ENCODE results near the gene MED22. TPM values are rescaled to one million over a fixed set of nuclear protein-coding genes. Genes with fewer than 3 reads are reported as not detected.

MED22 gene
- total and polyA plus RNA-seq, 2 of the 8 experiments (the other 6 are each of a cell fraction or from before 2014, with no cell fraction given) = 56.4 to 68.4 TPM

DNA sequence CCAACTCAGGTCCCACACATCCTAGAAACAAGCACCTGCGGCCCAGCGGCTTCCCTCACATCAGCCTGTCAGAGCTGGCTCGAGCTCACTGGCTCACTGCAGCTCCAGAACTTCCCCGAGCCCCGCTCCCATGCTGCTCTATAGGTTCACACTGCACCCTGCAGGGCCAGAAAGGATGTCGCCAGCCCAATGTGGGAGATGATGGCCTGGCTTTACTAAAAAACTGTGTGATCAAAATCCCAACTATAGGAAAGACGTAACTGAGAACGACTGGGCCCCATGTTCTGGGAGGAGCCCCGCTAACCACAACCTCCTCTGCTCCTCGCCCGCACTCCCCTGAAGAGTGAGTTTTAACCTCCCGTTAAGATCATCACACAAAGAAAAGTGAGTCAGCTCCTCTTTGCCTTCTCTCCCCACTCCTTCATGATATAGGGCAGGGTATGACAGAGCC is 23.4 kb upstream of the MED22 start:
- Histone ChIP-seq H3K9me3 (ENCODE audit: insufficient read depth in 2 of 2, low read depth in 1 of 2, low read length in 1 of 2) (no peaks in the 10 kb centered on the region), H3K18ac (ENCODE audit: extremely low read depth, low read length) (no peak overlapping the region), H3K56ac (replicated peaks; ENCODE audit: insufficient read length, low read depth, low read length) (no peak overlapping the region), H3K23ac (ENCODE audit: insufficient read length) (no peak overlapping the region), H3K4me2 (ENCODE audit: insufficient read depth in 1 of 2, low read depth in 2 of 2, low read length in 2 of 2) (no peak overlapping the region), H2AK5ac (ENCODE audit: low read depth, low read length) (no peak overlapping the region), H3K27ac (ENCODE audit: low read depth, low read length) (no peak overlapping the region), H4K8ac (ENCODE audit: extremely low read depth, insufficient read depth, low read length) (no peak overlapping the region), H3K36me3 (ENCODE audit: control insufficient read depth in 2 of 4, insufficient read depth in 4 of 4, low read length in 3 of 4) (peaks cover under 1 to 17% (median 14%) of the 10 kb centered on the region in 4 experiments; a peak in 5 of 8 replicates), H3K79me2 (ENCODE audit: control insufficient read depth in 1 of 2, insufficient read depth in 2 of 2, low read length in 2 of 2) (peaks cover 23 to 90% of the 10 kb centered on the region in 2 experiments), H4K91ac (replicated peaks; ENCODE audit: insufficient read length, low read length) (no peak overlapping the region), H3K9ac (replicated peaks in 1 of 4; ENCODE audit: extremely low read depth in 1 of 4, low read depth in 3 of 4, low read length in 3 of 4) (no peak overlapping the region), H3K4ac (replicated peaks; ENCODE audit: insufficient read length, low read depth, low read length) (no peak overlapping the region), H3K27me3 (replicated peaks in 1 of 4; ENCODE audit: control insufficient read depth in 3 of 4, extremely low read depth in 1 of 4, insufficient read depth in 3 of 4, low read length in 3 of 4) (no peaks in the 10 kb centered on the region), H2BK20ac (ENCODE audit: low read length) (no peak overlapping the region), H3K23me2 (ENCODE audit: low read depth, low read length) (peaks cover 5% of the 10 kb centered on the region; the same call in 1 of the 2 replicates), H2BK5ac (ENCODE audit: low read depth, low read length) (no peak overlapping the region), H4K5ac (ENCODE audit: insufficient read length, low read depth, low read length) (no peak overlapping the region), H3K4me3 (ENCODE audit: extremely low read depth in 1 of 4, insufficient read depth in 2 of 4, low read depth in 3 of 4, low read length in 4 of 4) (no peak overlapping the region), H4K20me1 (replicated peaks in 1 of 2; ENCODE audit: control insufficient read depth in 1 of 2, insufficient read depth in 2 of 2, low read length in 2 of 2) (peaks cover 38 to 67% of the 10 kb centered on the region in 2 experiments), H2BK120ac (replicated peaks; ENCODE audit: low read depth, low read length) (no peak overlapping the region), H3K4me1 (replicated peaks in 1 of 4; ENCODE audit: control insufficient read depth in 3 of 4, insufficient read depth in 4 of 4, low read length in 3 of 4) (peaks cover 0 to under 1% (median 0%) of the 10 kb centered on the region in 4 experiments; a peak in 1 of 7 replicates), H3K79me1 (ENCODE audit: low read depth, low read length) (peaks cover 35% of the 10 kb centered on the region), H2BK12ac (ENCODE audit: low read depth, low read length) (no peak overlapping the region), H3K14ac (ENCODE audit: insufficient read length) (no peak overlapping the region), H2BK15ac (ENCODE audit: low read length) (no peak overlapping the region), H2AFZ (ENCODE audit: low read length) (no peak overlapping the region)
- FAIRE-seq (no peak), DNase-seq (ENCODE audit: low read depth in 1 of 2, low spot score in 2 of 2) (no peak)
- POLR2A ChIA-PET (ENCODE audit: partially characterized antibody) = interaction anchor here (1.1 to 19.9 kb wide), 5 partner anchors 8 to 47 kb away, joined by 3 to 461 read pairs (median 5); partner anchors contain the start of genes MED22, REXO4, RPL7A and SURF1
- 88% methylated on average over 12 of the region's 12 CpGs; no CpG with 5 or more reads in 1 of the 2 experiments for WGBS, 2 experiments (ENCODE audit: extremely low coverage in 1 of 2, insufficient coverage in 1 of 2, insufficient read length in 1 of 2, insufficient replicate concordance in 2 of 2, low coverage in 1 of 2, low lambda C conversion rate in 2 of 2, missing lambda C conversion rate in 1 of 2)
- CTCF ChIA-PET (ENCODE audit: partially characterized antibody) = interaction anchor here (0.9 to 10.1 kb wide), 9 partner anchors 14 to 115 kb away, joined by 3 to 90 read pairs (median 3); partner anchors contain the start of genes SURF1 and SURF2
- TF ChIP-seq POLR2AphosphoS5 (IDR thresholded peaks at IDR 0.05; ENCODE audit: low read depth, low read length) (no peak), USF2 (IDR thresholded peaks at IDR 0.05; ENCODE audit: low read length) (no peak), TEAD4 (IDR thresholded peaks at IDR 0.05; ENCODE audit: low read depth, low read length) (no peak), SUZ12 (IDR thresholded peaks at IDR 0.05; ENCODE audit: low read length) (no peak), RAD21 (IDR thresholded peaks at IDR 0.05 in 1 of 2, conservative IDR thresholded peaks at IDR 0.05 in 1 of 2; ENCODE audit: low read depth in 2 of 2, low read length in 2 of 2) (no peak), TBP (IDR thresholded peaks at IDR 0.05; ENCODE audit: low read depth, low read length) (no peak), JUN (IDR thresholded peaks at IDR 0.05; ENCODE audit: low read depth, low read length) (no peak), ATF3 (IDR thresholded peaks at IDR 0.05; ENCODE audit: insufficient read depth, low read depth, low read length) (no peak), SP4 (IDR thresholded peaks at IDR 0.05; ENCODE audit: low read length) (no peak), HDAC2 (IDR thresholded peaks at IDR 0.05; ENCODE audit: borderline replicate concordance in 1 of 2, low read depth in 2 of 2, low read length in 2 of 2) (no peak), TAF1 (IDR thresholded peaks at IDR 0.05; ENCODE audit: low read depth, low read length) (no peak), NRF1 (IDR thresholded peaks at IDR 0.05; ENCODE audit: low read depth, low read length) (no peak)

All from H1 (cell line).